SHP77 treated with DMSO at 0.1 percent for 48 hours (cell line): ENCODE measurements around the gene ATXN3.

ENCODE experiments used
- DNase-seq: peaks from one replicate; lab custom pipeline; 2025; lab: John Stamatoyannopoulos, UW

Gene ATXN3

GRCh38 chr14:92106143-92106926 is at the start of gene ATXN3:
Gene ATXN3, minus strand, starts transcription at chr14:92106582. Its CDS starts 30 bp downstream, at chr14:92106552.
- DNase-seq = peak; percentile 92

DNA sequence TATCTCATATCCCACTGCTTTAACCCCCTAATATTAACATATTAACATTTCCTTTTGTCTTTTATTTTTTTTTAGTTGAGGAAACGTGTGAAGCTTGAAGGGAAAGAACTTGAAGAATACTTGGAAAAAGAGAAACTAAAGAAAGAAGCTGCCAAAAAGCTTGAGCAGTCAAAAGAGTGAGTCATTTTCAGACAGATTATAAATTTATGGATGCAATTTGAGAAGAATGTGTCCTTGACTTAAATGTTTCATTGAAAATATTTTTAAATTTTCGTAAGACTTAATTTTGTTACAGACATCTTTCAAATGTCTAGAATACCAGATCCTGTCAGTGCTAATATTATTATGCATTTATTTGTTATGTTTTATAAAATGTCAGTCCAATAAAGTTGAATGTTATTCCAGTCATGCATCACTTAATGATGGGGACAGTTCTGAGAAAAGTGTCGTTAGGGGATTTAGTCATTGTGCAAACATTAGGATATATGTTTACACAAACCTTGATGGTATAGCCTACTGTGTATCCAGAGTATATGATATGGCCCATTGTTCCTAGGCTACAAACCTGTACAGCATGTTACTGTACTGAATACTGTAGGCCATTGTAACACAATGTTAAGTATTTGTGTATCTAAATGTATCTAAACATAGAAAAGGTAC is 48.0 kb upstream of the ATXN3 start:
- DNase-seq = no peak

DNA sequence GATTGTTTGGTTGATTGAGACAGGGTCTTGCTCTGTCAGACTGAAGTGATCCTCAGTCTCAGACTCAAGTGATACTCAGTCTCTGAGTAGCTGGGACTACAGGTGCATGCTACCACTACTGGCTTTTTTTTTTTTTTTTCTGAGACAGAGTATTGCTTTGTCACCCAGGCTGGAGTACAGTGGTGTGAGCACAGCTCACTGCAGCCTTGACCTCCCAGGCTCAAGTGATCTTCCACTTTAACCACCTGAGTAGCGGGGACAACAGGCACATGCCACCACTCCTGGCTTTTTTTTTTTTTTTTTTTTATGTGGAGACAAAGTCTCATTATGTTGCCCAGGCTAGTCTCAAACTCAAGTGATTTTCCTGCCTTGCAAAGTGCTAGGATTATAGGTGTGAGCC is 47.2 kb upstream of the ATXN3 start:
- DNase-seq = no peak

GRCh38 chr14:92144708-92145107 is 38.3 kb upstream of the ATXN3 start:
- no peak for DNase-seq

- no peak for DNase-seq
Observed at GRCh38 chr14:92143962-92144361, 37.6 kb upstream of the ATXN3 start.

DNA sequence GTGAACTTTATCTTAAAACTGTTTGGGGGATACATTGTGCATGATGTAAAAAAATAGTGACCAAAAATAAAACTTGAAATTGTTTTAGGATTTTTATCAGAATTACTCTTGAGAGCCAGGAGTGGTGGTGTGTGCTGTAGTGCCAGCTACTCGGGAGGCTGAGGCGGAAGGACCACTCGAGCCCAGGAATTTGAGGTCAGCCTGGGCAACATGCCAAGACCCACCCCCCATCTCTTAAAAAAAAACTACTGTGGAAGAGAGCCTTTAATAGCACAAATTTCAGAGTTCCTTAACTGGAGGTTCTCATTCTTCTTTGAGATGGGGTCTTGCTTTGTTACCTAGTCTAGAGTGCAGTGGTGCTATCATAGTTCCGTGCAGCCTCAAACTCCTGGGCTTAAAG is 36.9 kb upstream of the ATXN3 start:
- DNase-seq = no peak

DNA sequence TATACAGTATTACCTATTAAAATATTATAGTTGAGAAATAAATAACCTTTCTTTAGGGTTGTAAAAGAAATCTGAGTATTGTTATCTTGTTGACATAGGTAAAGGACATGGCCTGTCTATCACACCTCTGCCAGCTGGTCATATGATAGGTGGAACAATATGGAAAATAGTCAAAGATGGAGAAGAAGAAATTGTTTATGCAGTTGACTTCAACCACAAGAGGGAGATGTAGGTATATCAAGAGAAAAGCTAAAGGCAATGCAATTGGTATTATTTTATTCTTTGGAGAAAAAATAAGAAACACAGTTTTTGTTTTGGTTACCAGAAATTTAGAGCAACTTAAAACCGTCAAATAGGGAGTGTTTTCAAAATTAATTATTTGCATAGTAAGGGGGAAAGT is 28.9 kb upstream of the ATXN3 start:
- DNase-seq = no peak

GRCh38 chr14:92134456-92134855 is 28.1 kb upstream of the ATXN3 start:
- DNase-seq = no peak

GRCh38 chr14:92122761-92123160 is 16.4 kb upstream of the ATXN3 start:
- DNase-seq = no peak

DNA sequence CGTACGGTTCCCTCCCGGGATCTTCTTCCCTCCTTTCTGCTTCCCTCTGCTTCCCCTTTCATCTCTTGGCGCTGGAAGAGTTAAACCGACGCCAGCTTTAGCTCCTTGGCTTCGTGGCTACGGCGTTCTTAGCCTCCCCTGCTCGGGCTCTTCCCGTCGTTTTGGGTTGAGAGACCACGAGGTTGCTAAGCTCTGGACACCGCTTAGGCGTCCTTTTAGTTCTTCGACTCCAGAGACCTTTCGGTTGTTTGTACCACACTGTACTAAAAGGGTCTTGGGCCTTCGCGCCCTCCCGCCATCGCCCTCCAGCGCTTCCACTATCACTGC is 15.9 kb upstream of the ATXN3 start:
- DNase-seq = no peak

- DNase-seq = peak; percentile 65
Observed at GRCh38 chr14:92121670-92122350, 15.4 kb upstream of the ATXN3 start, which contains the start of the genes CPSF2 and NDUFB1. Gene CPSF2, plus strand, starts transcription at chr14:92121969. Its CDS starts 9,016 bp downstream, at chr14:92130985. Gene NDUFB1, minus strand, starts transcription at chr14:92121706. Its CDS starts 4,069 bp downstream, at chr14:92117637.

DNA sequence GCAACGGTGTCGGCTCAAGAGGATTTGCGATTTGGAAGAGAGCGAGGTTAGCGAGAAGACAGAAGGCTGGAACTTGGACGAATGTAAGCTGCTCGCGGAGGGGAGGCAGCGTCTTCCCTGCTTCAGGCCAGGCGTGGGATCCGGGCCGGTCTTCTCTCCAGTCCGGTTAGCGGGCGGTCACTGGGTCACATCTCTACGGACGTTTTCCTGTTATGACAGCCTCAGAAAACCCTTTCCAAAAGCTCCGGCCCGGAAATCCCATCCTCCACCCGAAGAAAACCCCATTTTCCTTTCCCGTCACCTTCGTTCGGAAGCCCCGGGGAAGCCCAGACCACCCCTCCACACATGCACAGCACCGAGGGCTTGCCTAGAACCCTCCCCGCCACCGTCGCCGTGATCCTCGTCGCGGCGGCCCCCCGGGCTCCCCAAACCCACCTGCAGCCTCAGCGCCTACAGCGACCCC is 14.9 kb upstream of the ATXN3 start:
- no peak for DNase-seq

GRCh38 chr14:92109490-92109889 is 3.1 kb upstream of the ATXN3 start:
- DNase-seq = no peak

GRCh38 chr14:92108345-92109254 is 2.2 kb upstream of the ATXN3 start:
- DNase-seq = no peak

GRCh38 chr14:92105893-92106142 is 564 bp downstream of the ATXN3 start:
- DNase-seq = no peak

DNA sequence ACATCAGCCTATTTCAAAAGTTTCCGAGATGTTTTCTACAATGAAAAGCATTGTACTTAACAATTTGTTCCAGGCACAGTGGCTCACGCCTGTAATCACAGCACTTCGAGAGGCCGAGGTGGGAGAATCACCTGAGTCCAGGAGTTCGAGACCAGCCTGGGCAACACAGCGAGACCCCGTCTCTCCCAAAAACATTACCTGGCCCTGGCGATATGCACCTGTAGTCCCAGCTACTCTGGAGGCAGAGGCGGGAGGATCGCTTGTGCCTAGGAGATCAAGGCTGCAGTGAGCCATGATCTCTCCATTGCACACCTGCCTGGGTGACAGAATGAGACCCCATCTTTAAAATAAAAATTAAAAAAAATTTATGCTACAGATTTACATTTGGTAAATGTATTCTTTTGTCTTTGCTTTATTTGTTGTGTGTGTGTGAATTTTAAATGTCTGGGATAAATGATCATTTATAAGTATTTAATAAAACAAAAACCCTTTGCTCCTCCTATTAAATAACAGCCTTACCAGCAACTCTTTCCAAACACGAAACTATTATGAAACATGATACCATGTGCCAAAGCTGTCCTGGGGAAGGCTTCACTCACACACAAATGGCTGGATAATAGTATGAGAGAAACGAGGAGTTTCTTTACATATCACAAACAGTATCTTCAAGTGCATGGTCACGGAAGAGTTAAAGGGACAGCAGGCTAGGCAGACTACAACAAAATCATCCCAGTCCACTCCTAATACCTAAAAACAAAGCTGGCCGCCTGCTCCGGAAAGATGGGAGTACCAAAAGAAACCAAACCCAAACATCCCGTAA is 1.1 kb downstream of the ATXN3 start:
- DNase-seq = no peak

GRCh38 chr14:92103363-92103989 is 2.9 kb downstream of the ATXN3 start:
- no peak for DNase-seq

GRCh38 chr14:92099802-92100201 is 6.6 kb downstream of the ATXN3 start:
- no peak for DNase-seq

- no peak for DNase-seq
Observed at GRCh38 chr14:92093320-92093719, 13.1 kb downstream of the ATXN3 start.

DNA sequence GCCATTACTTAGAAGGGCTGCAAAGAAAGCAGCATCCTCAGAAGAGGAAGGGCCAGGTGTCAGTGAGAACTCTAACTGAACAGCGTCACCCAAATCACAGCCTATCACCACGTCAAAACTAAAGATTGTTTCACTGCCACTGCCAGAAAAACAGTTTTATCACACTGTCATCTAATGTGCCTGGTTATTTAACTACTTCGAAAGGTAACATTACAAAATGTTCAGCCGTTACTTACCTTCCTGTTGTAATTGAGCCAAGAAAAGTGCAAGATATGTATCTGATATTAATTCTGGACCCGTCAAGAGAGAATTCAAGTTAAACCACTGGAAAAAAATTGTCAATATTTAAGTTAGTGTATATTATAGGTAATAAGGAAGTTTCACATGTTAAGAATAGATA is 17.9 kb downstream of the ATXN3 start:
- DNase-seq = no peak

DNA sequence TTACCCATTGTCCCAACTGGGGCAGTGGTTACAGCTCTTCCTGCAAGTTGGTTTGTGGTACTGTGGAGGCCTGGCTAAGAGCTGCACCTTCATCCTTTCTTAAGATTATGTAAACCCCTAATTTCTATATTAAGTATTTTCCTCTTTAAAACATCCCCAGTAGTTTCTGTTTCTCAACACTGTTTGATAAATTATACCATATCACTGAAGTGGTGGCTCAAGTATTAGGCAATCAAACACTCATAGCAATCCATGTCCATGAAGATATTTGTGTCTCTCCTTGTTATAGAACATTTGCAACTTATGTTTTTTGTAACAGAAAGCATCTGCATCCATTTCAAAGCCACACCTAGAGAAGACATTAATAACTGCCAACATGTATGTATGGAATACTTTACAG is 31.8 kb downstream of the ATXN3 start:
- DNase-seq = no peak
